Activated gamma-delta T cell (primary cell): ENCODE measurements around the gene UBASH3B.
"Not testable (repeated sequence)": the region's sequence is repeated elsewhere in the genome, so short reads cannot be mapped to it uniquely, and the experiment has no call there.

Experiments used
- DNase-seq: peaks from one replicate; lab custom pipeline; 2025; lab: John Stamatoyannopoulos, UW

UBASH3B gene

GRCh38 chr11:122709039-122709760 lies 53.7 kb downstream of the UBASH3B start:
- no peak for DNase-seq

GRCh38 chr11:122711362-122711761 lies 55.8 kb downstream of the UBASH3B start:
- no peak for DNase-seq

GRCh38 chr11:122711831-122712381 lies 56.4 kb downstream of the UBASH3B start:
- no peak for DNase-seq

GRCh38 chr11:122714004-122714403 lies 58.5 kb downstream of the UBASH3B start:
- DNase-seq = no peak

GRCh38 chr11:122714484-122714883 lies 59.0 kb downstream of the UBASH3B start:
- no peak for DNase-seq

GRCh38 chr11:122715548-122716440 lies 60.3 kb downstream of the UBASH3B start:
- no peak for DNase-seq

GRCh38 chr11:122717264-122717867 lies 61.8 kb downstream of the UBASH3B start:
- DNase-seq = no peak

- DNase-seq = no peak
Measured at GRCh38 chr11:122720107-122720881, 64.8 kb downstream of the UBASH3B start.

- DNase-seq = no peak
Measured at GRCh38 chr11:122721201-122721963, 65.9 kb downstream of the UBASH3B start.

- no peak for DNase-seq
Measured at GRCh38 chr11:122721964-122722266, 66.4 kb downstream of the UBASH3B start.

GRCh38 chr11:122723106-122723505 lies 67.6 kb downstream of the UBASH3B start:
- DNase-seq = no peak

GRCh38 chr11:122723576-122723975 lies 68.1 kb downstream of the UBASH3B start:
- DNase-seq = no peak

GRCh38 chr11:122724520-122724919 lies 69.0 kb downstream of the UBASH3B start:
- no peak for DNase-seq

- no peak for DNase-seq
Measured at GRCh38 chr11:122726028-122726427, 70.5 kb downstream of the UBASH3B start.

- DNase-seq = no peak
Measured at GRCh38 chr11:122727101-122727929, 71.8 kb downstream of the UBASH3B start.

- DNase-seq = no peak
Measured at GRCh38 chr11:122728561-122728960, 73.0 kb downstream of the UBASH3B start.

GRCh38 chr11:122729139-122729538 lies 73.6 kb downstream of the UBASH3B start:
- DNase-seq = no peak

GRCh38 chr11:122730694-122731093 lies 75.2 kb downstream of the UBASH3B start:
- not testable (repeated sequence) for DNase-seq

GRCh38 chr11:122731500-122731913 lies 76.0 kb downstream of the UBASH3B start:
- no peak for DNase-seq
